GM13976 (cell line): Measurements from ENCODE around the gene KLF2.

Experiments
- DNase-seq: peaks from one replicate; pipeline ENCODE4 v3.0.0; 2012; ENCODE audit warnings: low spot score
- in situ Hi-C: fragments of 300-500 bp; cut with MboI; formaldehyde crosslinking; loops from one replicate; pipeline ENCODE4 v1.12.0; 2022; ENCODE audit warnings: low sequenced_read_pairs, mixed read lengths, inconsistent platforms; ENCODE audit not compliant: unreplicated experiment
- TF ChIP-seq, protein P1 (sequence below): IDR thresholded peaks from 2 replicates; pipeline ENCODE4 v1.5.1; 2012; ENCODE audit warnings: borderline replicate concordance, mild to moderate bottlenecking; ENCODE audit not compliant: insufficient read depth; ENCODE audit errors: extremely low read depth, missing control alignments, control extremely low read depth

The KLF2 gene

GRCh38 chr19:16366056-16366432 lies 41.4 kb downstream of the KLF2 start:
- in situ Hi-C loops, result no loop called here
- TF ChIP-seq, protein P1, sequence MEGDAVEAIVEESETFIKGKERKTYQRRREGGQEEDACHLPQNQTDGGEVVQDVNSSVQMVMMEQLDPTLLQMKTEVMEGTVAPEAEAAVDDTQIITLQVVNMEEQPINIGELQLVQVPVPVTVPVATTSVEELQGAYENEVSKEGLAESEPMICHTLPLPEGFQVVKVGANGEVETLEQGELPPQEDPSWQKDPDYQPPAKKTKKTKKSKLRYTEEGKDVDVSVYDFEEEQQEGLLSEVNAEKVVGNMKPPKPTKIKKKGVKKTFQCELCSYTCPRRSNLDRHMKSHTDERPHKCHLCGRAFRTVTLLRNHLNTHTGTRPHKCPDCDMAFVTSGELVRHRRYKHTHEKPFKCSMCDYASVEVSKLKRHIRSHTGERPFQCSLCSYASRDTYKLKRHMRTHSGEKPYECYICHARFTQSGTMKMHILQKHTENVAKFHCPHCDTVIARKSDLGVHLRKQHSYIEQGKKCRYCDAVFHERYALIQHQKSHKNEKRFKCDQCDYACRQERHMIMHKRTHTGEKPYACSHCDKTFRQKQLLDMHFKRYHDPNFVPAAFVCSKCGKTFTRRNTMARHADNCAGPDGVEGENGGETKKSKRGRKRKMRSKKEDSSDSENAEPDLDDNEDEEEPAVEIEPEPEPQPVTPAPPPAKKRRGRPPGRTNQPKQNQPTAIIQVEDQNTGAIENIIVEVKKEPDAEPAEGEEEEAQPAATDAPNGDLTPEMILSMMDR, result no peak
- no peak for DNase-seq

GRCh38 chr19:16366433-16367260 lies 42.0 kb downstream of the KLF2 start:
- in situ Hi-C loops, result no loop called here
- TF ChIP-seq, protein P1, result no peak
- peak; percentile 73 for DNase-seq

DNA sequence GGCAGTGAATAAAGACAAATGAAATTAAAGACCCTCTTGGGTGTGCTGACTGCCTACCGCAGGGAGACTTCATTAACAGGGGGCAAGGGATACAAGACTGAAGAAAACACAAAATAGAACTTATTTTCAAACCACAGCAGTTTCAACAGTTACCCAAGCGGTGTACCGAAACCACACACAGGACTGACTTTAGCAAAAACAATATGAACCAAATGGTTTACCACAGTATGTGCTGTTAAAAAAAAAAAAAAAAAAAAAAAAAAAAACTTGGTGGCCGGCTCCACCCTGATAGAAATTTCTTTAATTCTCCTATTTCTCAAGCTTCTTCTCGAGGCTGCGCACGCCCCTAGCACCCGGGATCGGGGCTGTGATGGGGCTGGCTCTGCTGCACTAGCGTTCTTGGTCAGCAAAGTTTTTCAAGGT lies 42.6 kb downstream of the KLF2 start:
- in situ Hi-C loops, result no loop called here
- peak; percentile 64 for DNase-seq
- TF ChIP-seq, protein P1, result no peak

DNA sequence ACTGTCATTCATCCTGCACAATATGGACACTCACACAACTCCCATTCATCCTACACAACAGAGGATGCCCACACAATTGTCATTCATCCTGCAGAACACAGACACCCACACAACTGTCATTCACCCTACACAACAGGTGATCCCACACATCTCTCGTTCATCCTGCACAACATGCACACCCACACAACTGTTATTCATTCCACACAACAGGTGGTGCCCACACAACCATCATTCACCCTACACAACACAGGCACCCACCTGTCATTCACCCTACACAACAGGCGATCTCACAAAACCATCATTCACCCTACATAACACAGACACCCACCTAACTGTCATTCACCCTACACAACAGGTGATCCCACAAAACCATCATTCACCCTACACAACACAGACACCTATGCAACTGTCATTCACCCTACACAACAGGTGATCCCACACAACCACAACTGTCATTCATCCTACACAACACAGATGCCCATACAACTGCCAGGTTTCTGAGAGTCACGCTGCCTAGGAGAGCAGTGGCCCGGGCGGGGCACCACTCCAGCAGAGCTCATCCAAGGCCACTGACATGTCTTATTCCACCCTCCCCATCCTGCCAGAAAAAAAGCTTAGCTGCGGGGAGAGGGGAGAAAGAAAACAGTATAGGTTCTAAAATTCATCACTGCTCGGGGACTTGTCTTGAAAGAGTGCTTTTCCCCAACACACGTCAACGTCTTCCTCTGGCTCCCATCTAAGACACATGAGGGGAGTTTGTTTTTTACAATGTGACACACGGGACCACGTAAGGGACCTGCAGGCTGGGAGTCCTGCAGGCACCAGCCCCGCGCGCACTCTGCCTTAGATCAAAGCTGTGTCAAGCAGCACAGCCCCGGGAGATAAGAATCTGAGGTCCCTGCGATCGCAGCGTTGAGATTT lies 44.0 kb downstream of the KLF2 start:
- DNase-seq, result no peak
- in situ Hi-C loops, result no loop called here
- TF ChIP-seq, protein P1, result no peak

DNA sequence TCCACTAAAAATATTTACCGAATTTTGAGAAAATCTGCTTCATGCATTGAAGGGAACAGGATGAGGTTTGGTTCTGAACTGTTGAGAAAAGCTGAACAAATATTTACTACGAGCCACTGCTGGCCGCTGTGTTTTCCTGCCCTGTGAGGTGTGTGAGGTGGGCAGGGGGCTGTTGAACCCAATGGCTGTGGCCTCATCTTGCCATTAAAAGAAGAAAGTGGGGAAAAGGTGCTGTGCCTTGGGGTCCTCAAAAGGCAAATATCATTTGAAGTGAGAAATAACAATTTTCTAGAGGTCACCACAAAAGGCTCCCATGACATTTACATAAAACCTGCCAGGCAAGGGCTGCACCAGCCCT lies 44.7 kb downstream of the KLF2 start:
- in situ Hi-C loops, result no loop called here
- no peak for DNase-seq
- TF ChIP-seq, protein P1, result no peak

- no peak for DNase-seq
- in situ Hi-C loops, result no loop called here
- TF ChIP-seq, protein P1, result no peak
Measured at GRCh38 chr19:16369664-16370576, 45.3 kb downstream of the KLF2 start.
